Left lung (tissue), 10 donors: Measurements from ENCODE around the gene UBL4B. TPM values are rescaled to one million over a fixed set of nuclear protein-coding genes. Genes with fewer than 3 reads are reported as not detected.

Experiments
- ATAC-seq: fragments of 200-7000 bp; cut with Tn5 transposase; one replicate; pipeline ENCODE4 v1.9.1; 2020; ENCODE audit warnings: moderate library complexity
- DNase-seq, 4 donors: peaks; one replicate each; pipeline ENCODE4 v3.0.0-alpha.2; 2013 to 2020
- H3K27ac ChIP-seq, 2 donors: fragments of 200-600 bp; sonication (generic) in 1 of 2; one replicate each; pipeline versions ENCODE4 v1.5.0 to v1.8.0; 2020 to 2021
- H3K27me3 ChIP-seq, 2 donors: fragments of 200-600 bp; sonication (generic) in 1 of 2; one replicate each; pipeline versions ENCODE4 v1.5.0 to v1.8.0; 2020 to 2021
- H3K36me3 ChIP-seq, 2 donors: fragments of 200-600 bp; sonication (generic) in 1 of 2; one replicate each; pipeline versions ENCODE4 v1.5.0 to v1.8.0; 2020 to 2021
- H3K4me1 ChIP-seq, 2 donors: fragments of 200-600 bp; one replicate each; pipeline ENCODE4 v1.8.0; 2021
- H3K4me3 ChIP-seq, 2 donors: fragments of 200-600 bp; sonication (generic) in 1 of 2; one replicate each; pipeline versions ENCODE4 v1.5.0 to v1.8.0; 2020 to 2021; ENCODE audit warnings: mild to moderate bottlenecking in 1 of 2
- H3K9me3 ChIP-seq, 2 donors: fragments of 200-600 bp; sonication (generic) in 1 of 2; one replicate each; pipeline versions ENCODE4 v1.5.0 to v1.8.0; 2020 to 2021
- intact Hi-C, 2 donors: fragments of 100-400 bp; cut with DNase I; formaldehyde crosslinking; loops; one replicate each; pipeline versions ENCODE4 v1.11.2 to v1.14.2; 2022
- polyA plus RNA-seq, 6 donors: library from polyadenylated mRNA; unstranded; fragments of 120-200 nt; gene quantifications; one replicate each; pipeline ENCODE4 v1.2.1, GENCODE V29; 2013; ENCODE audit not compliant: insufficient read length in 6 of 6
- total RNA-seq, 2 donors: library from RNA; stranded (reverse); fragmentation: NEBNext Ultra II Directional; extraction: Animal tissue kit (Norgen Biotek cat#: 25700); gene quantifications; one replicate each; pipeline ENCODE4 v1.2.1, GENCODE V29; 2021
- TF ChIP-seq, protein P1 (sequence below), 2 donors: fragments of 200-600 bp; sonication (generic) in 1 of 2; IDR thresholded peaks; one replicate each; pipeline versions ENCODE4 v1.5.0 to v1.8.0; 2021; ENCODE audit warnings: antibody characterized with exemption in 2 of 2
- donor health status: DM: no; HTN: yes; CAD: no.
- donor health status: DM: no; HTN: no; CAD: no.

Gene UBL4B
- total and polyA plus RNA-seq, 8 donors: not detected

DNA sequence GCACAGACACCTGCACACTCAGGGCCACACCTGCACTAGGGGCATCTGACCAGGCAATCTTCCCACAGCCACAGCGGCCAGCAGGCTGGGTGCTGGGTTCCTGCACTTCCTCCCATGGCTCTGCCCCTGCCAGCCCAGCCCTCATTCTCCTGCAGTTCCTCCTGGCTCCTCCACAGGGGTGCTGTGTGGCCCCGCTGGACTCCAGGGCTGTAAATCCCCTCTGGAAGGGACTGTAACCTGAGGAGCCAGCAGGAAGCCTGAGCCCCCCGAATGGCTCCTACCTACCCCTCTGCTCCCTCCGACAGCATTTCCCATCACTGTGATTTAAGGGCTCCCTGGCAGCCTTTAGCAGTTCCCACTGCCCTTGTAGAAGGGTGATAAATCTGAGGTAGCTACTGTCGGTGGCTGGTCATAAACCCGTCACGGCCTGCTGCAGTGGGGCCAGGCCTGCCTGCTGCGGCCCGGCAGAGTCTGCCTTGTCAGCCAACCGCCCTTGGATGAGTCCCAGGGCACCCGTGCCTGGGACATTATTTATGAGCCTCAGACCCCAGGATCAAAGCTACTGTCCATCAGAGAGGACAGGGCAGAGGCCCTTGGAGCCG, 8.8 kb downstream of the UBL4B start:
- Histone ChIP-seq H3K9me3 (peaks cover 0 to 5% of the 10 kb centered on the region in 2 donors), H3K36me3 (no peaks in the 10 kb centered on the region), H3K4me3 (no peak overlapping the region), H3K27ac (no peak overlapping the region), H3K27me3 (peaks cover 0 to 27% of the 10 kb centered on the region in 2 donors), H3K4me1 (no peaks in the 10 kb centered on the region)
- TF ChIP-seq, protein P1, sequence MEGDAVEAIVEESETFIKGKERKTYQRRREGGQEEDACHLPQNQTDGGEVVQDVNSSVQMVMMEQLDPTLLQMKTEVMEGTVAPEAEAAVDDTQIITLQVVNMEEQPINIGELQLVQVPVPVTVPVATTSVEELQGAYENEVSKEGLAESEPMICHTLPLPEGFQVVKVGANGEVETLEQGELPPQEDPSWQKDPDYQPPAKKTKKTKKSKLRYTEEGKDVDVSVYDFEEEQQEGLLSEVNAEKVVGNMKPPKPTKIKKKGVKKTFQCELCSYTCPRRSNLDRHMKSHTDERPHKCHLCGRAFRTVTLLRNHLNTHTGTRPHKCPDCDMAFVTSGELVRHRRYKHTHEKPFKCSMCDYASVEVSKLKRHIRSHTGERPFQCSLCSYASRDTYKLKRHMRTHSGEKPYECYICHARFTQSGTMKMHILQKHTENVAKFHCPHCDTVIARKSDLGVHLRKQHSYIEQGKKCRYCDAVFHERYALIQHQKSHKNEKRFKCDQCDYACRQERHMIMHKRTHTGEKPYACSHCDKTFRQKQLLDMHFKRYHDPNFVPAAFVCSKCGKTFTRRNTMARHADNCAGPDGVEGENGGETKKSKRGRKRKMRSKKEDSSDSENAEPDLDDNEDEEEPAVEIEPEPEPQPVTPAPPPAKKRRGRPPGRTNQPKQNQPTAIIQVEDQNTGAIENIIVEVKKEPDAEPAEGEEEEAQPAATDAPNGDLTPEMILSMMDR (IDR thresholded peaks at IDR 0.05): no peak
- intact Hi-C loops: no loop called here
- ATAC-seq (no peak), DNase-seq (no peak)

DNA sequence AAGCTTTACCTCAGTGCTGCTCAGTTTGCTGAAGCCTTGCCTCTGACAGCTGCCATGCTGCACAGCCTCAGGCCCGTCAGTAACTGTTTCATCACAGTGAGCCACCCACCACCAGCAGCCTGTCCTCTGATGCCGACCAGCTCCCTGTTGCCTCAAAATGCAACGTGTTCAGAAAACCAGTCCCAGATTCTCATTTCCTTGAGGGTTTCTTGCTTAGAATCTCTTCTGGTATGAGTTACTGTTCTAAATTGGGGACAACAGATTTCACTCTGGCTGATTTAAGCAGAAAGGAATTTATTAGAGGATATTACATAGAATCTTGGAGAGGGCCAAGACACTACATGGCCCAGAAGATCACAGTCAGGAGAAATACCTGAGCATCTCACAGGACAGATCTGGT, 11.0 kb downstream of the UBL4B start:
- no peak overlapping the region for H3K4me3 ChIP-seq
- H3K36me3 ChIP-seq: no peaks in the 10 kb centered on the region
- no peaks in the 10 kb centered on the region for H3K4me1 ChIP-seq
- intact Hi-C loops: no loop called here
- TF ChIP-seq, protein P1 (IDR thresholded peaks at IDR 0.05): no peak
- peaks cover 0 to 8% of the 10 kb centered on the region in 2 donors for H3K9me3 ChIP-seq
- ATAC-seq (no peak), DNase-seq (no peak)
- peaks cover 0 to 30% of the 10 kb centered on the region in 2 donors for H3K27me3 ChIP-seq
- no peak overlapping the region for H3K27ac ChIP-seq

DNA sequence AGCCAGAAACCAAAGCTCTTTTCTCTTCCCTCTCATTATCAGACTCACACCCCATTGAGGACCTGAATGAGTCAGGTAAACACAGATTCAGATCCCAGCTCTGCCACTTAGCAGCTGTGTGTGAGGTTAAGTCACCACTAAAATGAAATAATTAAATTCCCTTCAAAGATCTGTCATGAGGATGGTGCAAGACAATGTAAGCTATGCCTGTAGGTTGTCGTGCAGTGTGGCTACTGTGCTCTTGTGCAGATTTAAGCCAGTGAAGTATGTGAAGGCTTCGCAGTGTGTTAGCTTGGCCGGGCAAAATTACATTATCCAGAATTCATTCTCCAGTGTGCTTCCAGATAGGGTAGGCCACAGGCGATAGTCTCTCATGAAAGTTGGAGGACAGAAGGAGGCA, 13.6 kb downstream of the UBL4B start:
- peaks cover 0 to 8% of the 10 kb centered on the region in 2 donors for H3K9me3 ChIP-seq
- H3K36me3 ChIP-seq: no peaks in the 10 kb centered on the region
- peaks cover 12 to 52% of the 10 kb centered on the region in 2 donors for H3K27me3 ChIP-seq
- no peak for DNase-seq
- H3K27ac ChIP-seq: no peak overlapping the region
- no peaks in the 10 kb centered on the region for H3K4me1 ChIP-seq
- TF ChIP-seq, protein P1 (IDR thresholded peaks at IDR 0.05): no peak
- no peak for ATAC-seq
- H3K4me3 ChIP-seq: no peak overlapping the region
- intact Hi-C loops: no loop called here

DNA sequence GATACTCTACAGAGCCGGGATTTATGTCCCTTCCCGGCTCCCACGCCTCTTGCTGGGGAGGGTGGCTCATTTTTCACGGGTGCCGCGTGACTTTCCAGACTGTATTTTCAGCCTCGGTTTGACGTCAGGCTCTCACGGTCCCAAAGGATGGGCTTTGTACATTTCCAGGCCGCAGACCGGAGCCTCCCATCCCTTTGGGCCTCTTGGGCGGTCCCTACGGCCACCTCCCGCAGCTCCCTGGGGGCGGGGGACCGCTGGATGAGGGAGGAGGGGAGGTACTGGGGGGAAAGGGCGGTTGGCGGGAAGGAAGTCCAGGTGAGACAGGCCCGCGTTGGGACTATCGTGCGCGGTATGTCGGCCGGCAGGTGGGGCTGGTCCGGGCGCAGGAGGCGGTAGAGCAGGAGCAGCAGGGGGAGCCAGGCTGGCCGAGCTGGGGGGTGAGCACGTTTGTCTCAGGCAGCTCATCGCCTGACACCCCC, 17.9 kb downstream of the UBL4B start:
- H3K27me3 ChIP-seq: peaks cover 13 to 67% of the 10 kb centered on the region in 2 donors
- no peaks in the 10 kb centered on the region for H3K4me1 ChIP-seq
- TF ChIP-seq, protein P1 (IDR thresholded peaks at IDR 0.05): no peak
- intact Hi-C loops: no loop called here
- ATAC-seq (peak; percentile 24), DNase-seq (peak in 1 of 4 donors; percentile 5)
- no peak overlapping the region for H3K4me3 ChIP-seq
- peaks cover 0 to 6% of the 10 kb centered on the region in 2 donors for H3K9me3 ChIP-seq
- no peaks in the 10 kb centered on the region for H3K36me3 ChIP-seq
- H3K27ac ChIP-seq: no peak overlapping the region

DNA sequence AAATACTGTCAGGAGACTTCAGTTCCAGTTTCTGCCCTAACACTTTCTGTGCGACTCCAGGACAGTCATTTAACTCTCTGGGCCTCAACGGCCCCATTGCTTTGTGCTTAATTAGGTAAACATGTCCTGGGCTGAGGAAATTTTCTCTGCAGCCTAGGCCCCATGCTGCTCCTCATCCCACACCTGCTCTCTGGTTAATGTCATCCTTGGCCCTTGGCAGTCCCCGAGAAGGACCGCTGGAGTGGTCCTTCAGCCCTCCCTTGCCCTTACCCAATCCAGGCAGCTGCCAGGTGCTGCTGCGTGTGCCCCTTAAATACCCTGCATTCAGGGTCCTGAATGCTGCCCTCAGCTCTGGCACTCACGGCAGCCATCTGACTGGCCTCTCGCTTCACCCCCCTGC, 18.7 kb downstream of the UBL4B start:
- TF ChIP-seq, protein P1 (IDR thresholded peaks at IDR 0.05): no peak
- intact Hi-C loops: no loop called here
- H3K4me1 ChIP-seq: no peaks in the 10 kb centered on the region
- DNase-seq (no peak), ATAC-seq (no peak)
- H3K36me3 ChIP-seq: no peaks in the 10 kb centered on the region
- no peak overlapping the region for H3K4me3 ChIP-seq
- peaks cover 0 to 4% of the 10 kb centered on the region in 2 donors for H3K9me3 ChIP-seq
- no peak overlapping the region for H3K27ac ChIP-seq
- H3K27me3 ChIP-seq: peaks cover 13 to 76% of the 10 kb centered on the region in 2 donors
